ENCODE measurements around the gene INO80.

- TF ChIP-seq CTCF (conservative IDR thresholded peaks at IDR 0.05; ENCODE audit: low read depth, low read length) (no peak), EZH2 (IDR thresholded peaks at IDR 0.05; ENCODE audit: low read length, unreplicated experiment) (no peak), EZH2phosphoT487 (IDR thresholded peaks at IDR 0.05; ENCODE audit: borderline replicate concordance, low read length) (no peak)
Observed at GRCh38 chr15:41073028-41073427, 43.1 kb downstream of the INO80 start.
